Measurements from ENCODE around the gene AVPI1. TPM values are rescaled to one million over a fixed set of nuclear protein-coding genes. Genes with fewer than 3 reads are reported as not detected.
A peak's percentile ranks its signal among the peaks of the same experiment; 100 is the strongest.

Gene AVPI1
- total and polyA plus RNA-seq, 2 of the 13 experiments (the other 11 are each of a cell fraction or from before 2014, with no cell fraction given): 39.8 to 61.2 TPM

DNA sequence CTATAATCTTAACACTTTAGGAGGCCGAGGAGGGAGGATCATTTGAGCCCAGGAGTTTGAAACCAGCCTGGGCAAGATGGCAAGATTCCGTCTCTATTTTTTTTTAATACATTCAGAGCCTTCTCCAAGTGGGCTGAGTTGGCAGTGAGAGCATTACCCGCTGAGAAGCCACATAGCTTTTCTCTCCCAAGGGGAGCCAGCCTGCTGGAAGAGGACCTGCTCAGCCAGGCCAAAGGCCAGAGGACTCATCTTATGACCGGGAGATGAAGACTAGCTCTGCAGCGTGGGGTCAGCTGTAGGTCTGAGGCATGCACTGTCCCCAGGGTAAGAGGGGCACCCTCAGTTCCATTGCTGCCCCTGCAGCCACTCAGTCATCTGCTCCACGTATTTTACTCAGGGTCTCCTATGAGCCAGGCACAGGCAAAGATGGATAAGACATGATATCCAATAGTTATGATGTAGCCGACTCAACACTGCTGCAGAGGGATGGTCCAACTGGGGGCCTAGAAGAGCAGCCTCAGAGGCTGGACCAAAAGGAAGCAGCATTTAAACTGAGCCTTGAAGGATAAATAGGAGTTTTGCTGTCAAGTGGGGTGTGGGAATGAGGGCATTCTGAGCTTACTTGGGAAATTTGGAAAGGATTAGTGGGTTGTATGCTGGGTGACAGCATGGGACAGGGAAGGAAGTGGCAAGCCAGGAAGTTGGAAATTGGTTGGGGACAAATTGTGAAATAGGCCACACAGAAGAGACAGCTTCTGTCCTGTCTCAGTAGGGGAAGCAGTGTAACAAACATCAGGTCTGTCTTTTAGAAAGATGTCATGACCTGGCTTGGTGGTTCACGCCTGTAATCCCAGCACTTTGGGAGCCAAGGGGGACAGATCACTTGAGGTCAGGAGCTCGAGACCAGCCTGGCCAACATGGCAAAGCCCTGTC lies 24.9 kb upstream of the AVPI1 start:
- intact Hi-C loops (cut with micrococcal nuclease; ENCODE audit: unreplicated experiment): no loop called here
- CTCF ChIA-PET (ENCODE audit: low intra/inter-chr PET ratio, low total read pairs): no interaction called here
- POLR2A ChIA-PET: no interaction called here
- Histone ChIP-seq H3K9ac (ENCODE audit: insufficient read depth, low read depth, low read length) (no peak overlapping the region), H3K27ac (ENCODE audit: extremely low read length, insufficient read depth, low read length) (no peak overlapping the region), H3K27me3 (ENCODE audit: control insufficient read depth in 1 of 2, insufficient read depth in 2 of 2, low read length in 2 of 2) (peaks cover 0 to 5% of the 10 kb centered on the region in 2 experiments; a peak in 2 of 5 replicates), H3K4me3 (replicated peaks in 1 of 3; ENCODE audit: insufficient read depth in 1 of 3, low read depth in 2 of 3, low read length in 3 of 3) (no peak overlapping the region), H2AFZ (ENCODE audit: low read length) (no peak overlapping the region), H4K20me1 (ENCODE audit: insufficient read depth, low read length) (no peaks in the 10 kb centered on the region), H3K4me1 (ENCODE audit: insufficient read depth, low read length) (peaks cover 35% of the 10 kb centered on the region), H3K9me3 (ENCODE audit: low read length) (no peaks in the 10 kb centered on the region), H3K36me3 (replicated peaks in 1 of 2; ENCODE audit: control insufficient read depth in 1 of 2, insufficient read depth in 2 of 2, low read length in 2 of 2) (no peaks in the 10 kb centered on the region), H3K79me2 (ENCODE audit: insufficient read depth, low read length) (no peaks in the 10 kb centered on the region), H3K4me2 (ENCODE audit: low read depth, low read length) (no peak overlapping the region)
- WGBS (ENCODE audit: low lambda C conversion rate): 10% methylated on average over 8 of the region's 9 CpGs
- no TSS peak for BruUV-seq (replicated peaks)
- TF ChIP-seq ZNF839 (CRISPR knock-in tag; IDR thresholded peaks at IDR 0.05; ENCODE audit: borderline replicate concordance) (no peak), CEBPB (IDR thresholded peaks at IDR 0.05; ENCODE audit: borderline replicate concordance, low read depth, low read length) (peak; percentile 16; the same call in 1 of the 2 replicates), ZNF317 (CRISPR knock-in tag; IDR thresholded peaks at IDR 0.05) (0 out of 2 replicates have a peak, but pooled peaks have one; percentile 31)
- FAIRE-seq (no peak), DNase-seq (ENCODE audit: low spot score) (no peak), ATAC-seq (no peak)
- in situ Hi-C loops (cut with HindIII; ENCODE audit: extremely low pct_ligation_motif_present, low pct_unique_long_range_greater_than_20kb): no loop called here

DNA sequence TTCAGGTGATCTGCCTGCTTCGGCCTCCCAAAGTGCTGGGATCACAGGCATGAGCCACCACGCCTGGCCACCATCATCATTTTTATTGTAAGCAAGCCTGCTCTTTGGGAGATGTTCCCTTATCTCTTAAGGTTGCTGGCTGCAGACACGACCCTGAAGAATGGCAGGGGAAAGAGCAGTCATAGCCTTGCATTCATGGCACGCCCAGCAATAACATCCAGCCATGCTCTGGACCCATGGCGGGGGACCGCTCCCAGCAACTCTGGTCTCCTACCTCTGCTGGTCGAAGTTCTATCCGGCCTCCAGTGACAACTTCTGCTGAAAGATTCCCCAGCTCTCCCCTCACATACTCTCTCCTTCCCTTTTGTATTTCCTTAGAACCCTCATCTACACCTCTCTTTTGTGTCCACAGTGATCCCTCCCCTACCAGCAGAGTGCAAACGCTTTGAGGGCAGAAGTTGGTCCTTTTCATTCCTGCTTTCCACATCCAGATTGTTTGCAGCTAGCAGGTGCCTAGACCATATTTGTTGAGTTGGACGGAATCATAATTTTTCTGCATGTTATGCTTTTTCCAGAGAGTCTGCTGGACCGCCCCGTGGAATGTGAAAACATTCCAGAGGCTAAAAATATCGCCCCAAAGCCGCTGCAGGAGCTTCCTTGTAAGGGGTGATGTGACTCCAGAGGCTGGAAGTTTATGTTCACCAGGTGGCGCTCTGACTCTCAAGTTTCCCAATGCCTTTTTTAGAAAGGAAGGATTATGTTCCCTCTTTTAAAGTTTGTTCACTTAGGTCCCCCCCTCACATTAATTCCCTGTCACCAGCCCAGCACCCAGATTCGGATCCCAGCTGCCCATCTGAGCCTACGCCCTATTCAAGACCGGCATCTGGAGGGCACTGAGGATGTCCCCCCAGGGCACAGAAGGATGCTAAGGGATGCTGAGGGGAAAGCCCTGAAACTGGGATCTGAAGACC lies 22.2 kb upstream of the AVPI1 start:
- H3K27me3 ChIP-seq (ENCODE audit: control insufficient read depth in 1 of 2, insufficient read depth in 2 of 2, low read length in 2 of 2): no peaks in the 10 kb centered on the region; a peak in 1 of 5 replicates
- intact Hi-C loops (cut with micrococcal nuclease; ENCODE audit: unreplicated experiment): loop anchor here (1.0 to 2.0 kb wide), 2 partner anchors 22 to 32 kb away; no protein-coding TSS in a partner anchor
- H2AFZ ChIP-seq (ENCODE audit: low read length): no peak overlapping the region
- H3K27ac ChIP-seq (ENCODE audit: extremely low read length, insufficient read depth, low read length): no peak overlapping the region
- no peaks in the 10 kb centered on the region for H3K79me2 ChIP-seq (ENCODE audit: insufficient read depth, low read length)
- no peaks in the 10 kb centered on the region for H3K9me3 ChIP-seq (ENCODE audit: low read length)
- H3K4me1 ChIP-seq (ENCODE audit: insufficient read depth, low read length): peaks cover 57% of the 10 kb centered on the region
- H4K20me1 ChIP-seq (ENCODE audit: insufficient read depth, low read length): no peaks in the 10 kb centered on the region
- peak; percentile 43 for DNase-seq (ENCODE audit: low spot score)
- peak overlapping the region; percentile 44 for H3K4me2 ChIP-seq (ENCODE audit: low read depth, low read length)
- ChIA-PET CTCF (ENCODE audit: low intra/inter-chr PET ratio, low total read pairs) (interaction anchor here (1.3 to 2.1 kb wide), 3 partner anchors 20 to 33 kb away, joined by 3 to 20 read pairs (median 6); no protein-coding TSS in a partner anchor), POLR2A (interaction anchor here (0.8 to 2.1 kb wide), 3 partner anchors 22 to 27 kb away, joined by 6 to 18 read pairs (median 7); partner anchors contain the start of genes AVPI1 and ZFYVE27)
- H3K4me3 ChIP-seq (replicated peaks in 1 of 3; ENCODE audit: insufficient read depth in 1 of 3, low read depth in 2 of 3, low read length in 3 of 3): no peak overlapping the region
- in situ Hi-C loops (cut with HindIII; ENCODE audit: extremely low pct_ligation_motif_present, low pct_unique_long_range_greater_than_20kb): no loop called here
- H3K36me3 ChIP-seq (replicated peaks in 1 of 2; ENCODE audit: control insufficient read depth in 1 of 2, insufficient read depth in 2 of 2, low read length in 2 of 2): no peaks in the 10 kb centered on the region
- WGBS (ENCODE audit: low lambda C conversion rate): 19% methylated on average over 18 of the region's 18 CpGs
- peak; percentile 30 for ATAC-seq
- BruUV-seq (replicated peaks): no TSS peak
- FAIRE-seq: peak; percentile 74
- H3K9ac ChIP-seq (ENCODE audit: insufficient read depth, low read depth, low read length): no peak overlapping the region
- no peak for TF ChIP-seq ZNF670 (CRISPR knock-in tag; IDR thresholded peaks at IDR 0.05; ENCODE audit: borderline replicate concordance)
- TF ChIP-seq MEF2D (CRISPR knock-in tag; IDR thresholded peaks at IDR 0.05): no peak
- TF ChIP-seq, protein P1, sequence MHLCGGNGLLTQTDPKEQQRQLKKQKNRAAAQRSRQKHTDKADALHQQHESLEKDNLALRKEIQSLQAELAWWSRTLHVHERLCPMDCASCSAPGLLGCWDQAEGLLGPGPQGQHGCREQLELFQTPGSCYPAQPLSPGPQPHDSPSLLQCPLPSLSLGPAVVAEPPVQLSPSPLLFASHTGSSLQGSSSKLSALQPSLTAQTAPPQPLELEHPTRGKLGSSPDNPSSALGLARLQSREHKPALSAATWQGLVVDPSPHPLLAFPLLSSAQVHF (CRISPR knock-in tag; IDR thresholded peaks at IDR 0.05): no peak
- TF ChIP-seq RFX5 (IDR thresholded peaks at IDR 0.05; ENCODE audit: low read depth, low read length): no peak
- no peak for TF ChIP-seq ZNF558 (CRISPR knock-in tag; IDR thresholded peaks at IDR 0.05; ENCODE audit: borderline replicate concordance)
- TF ChIP-seq GLI4 (CRISPR knock-in tag; IDR thresholded peaks at IDR 0.05; ENCODE audit: borderline replicate concordance): no peak; the same call in 1 of the 2 replicates
- no peak for TF ChIP-seq ZSCAN22 (CRISPR knock-in tag; IDR thresholded peaks at IDR 0.05)
- no peak for TF ChIP-seq PLRG1 (conservative IDR thresholded peaks at IDR 0.05)
- no peak for TF ChIP-seq ZNF790 (CRISPR knock-in tag; IDR thresholded peaks at IDR 0.05; ENCODE audit: borderline replicate concordance)
- no peak for TF ChIP-seq MTA3 (CRISPR knock-in tag; IDR thresholded peaks at IDR 0.05)
- TF ChIP-seq STAT5B (CRISPR knock-in tag; IDR thresholded peaks at IDR 0.05): no peak

Data from HepG2 (cell line).